Ascending aorta (tissue), 2 donors: ENCODE results near the gene C10orf67. TPM values are rescaled to one million over a fixed set of nuclear protein-coding genes. Genes with fewer than 3 reads are reported as not detected.

Experiments
- DNase-seq, 2 donors: peaks; one replicate each; pipeline ENCODE4 v3.0.0-alpha.2; 2019; ENCODE audit warnings: low spot score in 2 of 2
- H3K27ac ChIP-seq, 2 donors: fragments of 200-600 bp; sonication (generic); one replicate each; pipeline ENCODE4 v1.5.1; 2016 to 2017; ENCODE audit warnings: mild to moderate bottlenecking in 1 of 2
- H3K27me3 ChIP-seq: fragments of 200-600 bp; sonication (generic); one replicate; pipeline ENCODE4 v1.5.1; 2017
- H3K36me3 ChIP-seq, 2 donors: fragments of 200-600 bp; sonication (generic); one replicate each; pipeline ENCODE4 v1.5.1; 2016
- H3K4me1 ChIP-seq, 2 donors: fragments of 200-600 bp; sonication (generic); one replicate each; pipeline ENCODE4 v1.5.1; 2016 to 2017; ENCODE audit warnings: mild to moderate bottlenecking in 1 of 2
- H3K4me3 ChIP-seq, 2 donors: fragments of 200-600 bp; sonication (generic); one replicate each; pipeline ENCODE4 v1.5.1; 2016 to 2017; ENCODE audit warnings: mild to moderate bottlenecking in 1 of 2
- H3K9me3 ChIP-seq, 2 donors: fragments of 200-600 bp; sonication (generic); one replicate each; pipeline ENCODE4 v1.5.1; 2016
- intact Hi-C: fragments of 100-400 bp; cut with DNase I; formaldehyde crosslinking; loops from one replicate; pipeline ENCODE4 v1.15.1; 2023
- total RNA-seq: library from RNA; depleted of rRNA; stranded (reverse); fragments of >200 nt; gene quantifications from one replicate; pipeline ENCODE4 v1.1.0, GENCODE V29; 2016
- TF ChIP-seq, protein P1 (sequence below), 3 experiments: fragments of 200-600 bp in 2 of 3; fragments of 450-650 bp in 1 of 3; sonication (generic) in 2 of 3; IDR thresholded peaks; one replicate each; pipeline ENCODE4 v1.5.1; 2016 to 2019; ENCODE audit warnings: antibody characterized with exemption in 3 of 3, mild to moderate bottlenecking in 1 of 3, moderate library complexity in 1 of 3

C10orf67 gene
- total RNA-seq, 1 donor from 2014 or later: not detected

DNA sequence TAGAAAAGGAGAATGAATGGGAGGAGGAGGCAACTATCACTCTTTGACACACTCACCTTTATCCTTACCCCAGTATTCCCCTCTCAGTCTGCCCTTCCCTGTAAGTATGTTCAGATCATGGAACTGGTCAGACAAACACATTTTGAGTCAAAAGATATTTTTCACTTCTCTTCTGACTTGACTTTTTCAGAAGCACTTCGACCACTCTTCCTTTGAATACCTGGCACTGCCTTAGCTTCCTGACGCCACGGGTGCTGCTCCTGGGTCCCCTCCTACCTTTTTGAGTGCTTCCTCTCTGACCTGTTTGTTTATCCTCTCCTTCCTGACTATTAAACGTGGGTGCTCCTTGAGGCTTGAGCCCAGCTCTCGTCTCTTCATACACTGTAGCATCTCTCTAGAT, 19.8 kb upstream of the C10orf67 start:
- intact Hi-C loops: no loop called here
- TF ChIP-seq, protein P1, sequence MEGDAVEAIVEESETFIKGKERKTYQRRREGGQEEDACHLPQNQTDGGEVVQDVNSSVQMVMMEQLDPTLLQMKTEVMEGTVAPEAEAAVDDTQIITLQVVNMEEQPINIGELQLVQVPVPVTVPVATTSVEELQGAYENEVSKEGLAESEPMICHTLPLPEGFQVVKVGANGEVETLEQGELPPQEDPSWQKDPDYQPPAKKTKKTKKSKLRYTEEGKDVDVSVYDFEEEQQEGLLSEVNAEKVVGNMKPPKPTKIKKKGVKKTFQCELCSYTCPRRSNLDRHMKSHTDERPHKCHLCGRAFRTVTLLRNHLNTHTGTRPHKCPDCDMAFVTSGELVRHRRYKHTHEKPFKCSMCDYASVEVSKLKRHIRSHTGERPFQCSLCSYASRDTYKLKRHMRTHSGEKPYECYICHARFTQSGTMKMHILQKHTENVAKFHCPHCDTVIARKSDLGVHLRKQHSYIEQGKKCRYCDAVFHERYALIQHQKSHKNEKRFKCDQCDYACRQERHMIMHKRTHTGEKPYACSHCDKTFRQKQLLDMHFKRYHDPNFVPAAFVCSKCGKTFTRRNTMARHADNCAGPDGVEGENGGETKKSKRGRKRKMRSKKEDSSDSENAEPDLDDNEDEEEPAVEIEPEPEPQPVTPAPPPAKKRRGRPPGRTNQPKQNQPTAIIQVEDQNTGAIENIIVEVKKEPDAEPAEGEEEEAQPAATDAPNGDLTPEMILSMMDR (IDR thresholded peaks at IDR 0.05): no peak
- H3K4me3 ChIP-seq: no peak overlapping the region
- DNase-seq: no peak
- H3K36me3 ChIP-seq: no peaks in the 10 kb centered on the region
- no peaks in the 10 kb centered on the region for H3K4me1 ChIP-seq
- H3K27me3 ChIP-seq: no peaks in the 10 kb centered on the region
- no peak overlapping the region for H3K27ac ChIP-seq
- no peaks in the 10 kb centered on the region for H3K9me3 ChIP-seq

DNA sequence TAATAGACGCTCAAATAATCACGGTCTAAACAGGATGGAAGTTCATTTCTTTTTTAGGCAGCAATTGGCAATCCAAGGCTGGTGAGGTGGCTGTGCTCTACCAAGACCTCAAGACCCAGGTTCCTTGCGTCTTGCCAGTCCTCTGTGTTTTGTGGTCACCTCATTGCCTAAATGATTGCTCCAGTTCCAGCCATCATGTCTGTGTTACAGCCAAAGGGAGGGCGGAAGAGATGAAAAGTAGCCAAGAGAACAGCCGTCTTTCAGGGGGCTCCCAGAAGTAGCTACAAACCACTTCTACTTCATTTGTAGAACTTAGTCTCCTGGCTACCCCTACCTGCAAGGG, 19.2 kb upstream of the C10orf67 start:
- TF ChIP-seq, protein P1 (IDR thresholded peaks at IDR 0.05): no peak
- intact Hi-C loops: no loop called here

DNA sequence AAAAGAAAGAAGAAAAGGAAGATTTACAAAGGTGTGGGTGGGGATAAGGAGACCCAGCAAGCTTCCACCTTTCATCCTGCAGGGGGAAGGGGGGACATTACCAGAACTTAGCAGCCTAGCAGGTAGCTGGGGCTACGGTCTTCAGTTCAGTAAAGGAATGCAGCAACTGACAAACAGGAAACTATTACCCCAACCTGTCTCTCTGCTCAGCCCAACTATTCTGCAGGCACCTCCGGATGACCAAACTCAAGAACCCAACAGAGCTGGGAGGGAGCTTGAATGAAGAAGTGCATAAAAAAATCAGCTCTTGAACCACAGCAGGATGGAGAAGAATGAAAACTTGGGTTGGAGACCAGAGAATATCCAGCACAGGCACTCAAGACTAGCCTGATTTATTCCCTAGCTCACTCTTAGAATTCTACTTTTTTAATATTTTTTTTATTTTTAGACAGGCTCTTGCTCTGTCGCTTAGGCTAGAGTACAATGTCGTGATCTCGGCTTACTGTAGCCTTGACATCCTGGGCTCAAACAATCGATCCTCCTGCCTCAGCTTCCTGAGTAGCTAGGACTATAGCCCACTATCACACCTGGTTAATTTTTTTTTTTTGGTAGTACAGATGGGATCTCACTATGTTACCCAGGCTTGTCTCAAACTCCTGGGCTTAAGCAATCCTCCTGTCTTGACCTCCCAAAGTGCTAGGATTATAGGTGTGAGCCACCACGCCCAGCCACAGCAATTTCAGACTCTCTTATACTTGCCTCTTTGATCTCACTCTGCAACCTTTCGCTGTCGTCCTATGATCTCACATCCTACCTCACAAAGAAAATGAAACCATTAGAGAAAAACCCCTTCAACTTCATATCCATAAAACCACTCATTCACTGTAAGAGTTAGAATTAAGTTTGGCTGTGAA, 18.5 kb upstream of the C10orf67 start:
- no peaks in the 10 kb centered on the region for H3K9me3 ChIP-seq
- no peaks in the 10 kb centered on the region for H3K27me3 ChIP-seq
- no peaks in the 10 kb centered on the region for H3K4me1 ChIP-seq
- H3K36me3 ChIP-seq: no peaks in the 10 kb centered on the region
- DNase-seq: no peak
- TF ChIP-seq, protein P1 (IDR thresholded peaks at IDR 0.05): no peak
- no peak overlapping the region for H3K27ac ChIP-seq
- no peak overlapping the region for H3K4me3 ChIP-seq
- intact Hi-C loops: no loop called here

More for the DNA sequence above, 19.2 kb upstream of the C10orf67 start:
- Histone ChIP-seq H3K4me1 (no peaks in the 10 kb centered on the region), H3K27ac (no peak overlapping the region), H3K4me3 (no peak overlapping the region), H3K27me3 (no peaks in the 10 kb centered on the region), H3K36me3 (no peaks in the 10 kb centered on the region), H3K9me3 (no peaks in the 10 kb centered on the region)
- DNase-seq: no peak

DNA sequence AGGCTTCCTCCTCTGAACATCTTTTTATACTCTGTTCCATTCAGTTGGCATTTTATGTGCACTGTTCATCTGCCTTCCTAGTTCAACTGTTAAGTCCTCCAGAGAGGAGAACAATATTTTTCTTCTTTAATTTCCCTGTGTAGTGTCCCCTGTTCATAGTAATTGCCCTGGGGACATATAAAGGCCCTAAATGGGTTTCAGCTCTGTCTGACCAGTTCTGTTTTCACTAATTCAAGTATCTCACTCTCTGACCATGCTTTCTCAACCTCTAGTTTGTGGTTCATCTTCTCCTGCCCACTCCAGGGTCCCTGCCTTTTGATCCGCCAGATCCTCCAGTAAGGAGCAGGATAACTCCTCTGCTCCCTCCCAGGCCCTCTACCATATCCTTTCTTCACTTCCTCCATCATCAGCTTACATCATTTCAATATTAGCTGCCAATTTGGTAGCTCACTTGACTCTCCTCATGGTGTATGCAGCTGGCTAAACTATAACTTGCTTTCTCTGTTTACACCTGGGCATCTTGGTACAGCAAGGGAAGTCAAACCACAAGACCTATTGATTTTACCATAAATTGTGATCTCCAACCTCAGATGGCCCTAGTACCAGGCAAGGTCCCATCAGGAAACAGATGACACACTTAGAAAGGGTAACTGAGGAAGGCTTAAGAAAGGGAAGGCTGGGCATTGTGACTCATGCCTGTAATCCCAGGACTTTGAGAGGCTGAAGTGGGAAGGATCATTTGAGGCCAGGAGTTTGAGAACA, 17.7 kb upstream of the C10orf67 start:
- Histone ChIP-seq H3K27ac (no peak overlapping the region), H3K27me3 (no peaks in the 10 kb centered on the region), H3K9me3 (no peaks in the 10 kb centered on the region), H3K4me3 (no peak overlapping the region), H3K4me1 (no peaks in the 10 kb centered on the region), H3K36me3 (no peaks in the 10 kb centered on the region)
- DNase-seq: no peak
- intact Hi-C loops: no loop called here
- TF ChIP-seq, protein P1 (IDR thresholded peaks at IDR 0.05): no peak

DNA sequence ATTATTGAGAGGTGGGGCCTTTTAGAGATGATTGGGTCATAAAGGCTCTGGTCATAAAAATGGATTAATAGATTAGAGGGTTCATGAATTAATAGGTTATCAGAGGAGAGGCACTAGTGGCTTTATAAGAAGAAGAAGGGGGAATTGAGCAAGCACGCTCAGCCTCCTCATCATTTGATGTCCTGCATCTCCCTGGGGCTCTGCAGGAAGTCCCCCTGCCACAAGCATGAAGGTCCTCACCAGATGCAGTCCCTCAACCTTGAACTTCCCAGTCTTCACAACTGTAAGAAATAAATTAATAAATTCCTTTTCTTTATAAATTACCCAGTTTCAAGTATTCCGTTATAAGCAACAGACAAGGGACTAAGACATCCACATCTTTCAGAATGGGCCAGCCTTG, 17.1 kb upstream of the C10orf67 start:
- Histone ChIP-seq H3K4me3 (no peak overlapping the region), H3K27ac (no peak overlapping the region), H3K36me3 (no peaks in the 10 kb centered on the region), H3K9me3 (no peaks in the 10 kb centered on the region), H3K4me1 (no peaks in the 10 kb centered on the region), H3K27me3 (no peaks in the 10 kb centered on the region)
- DNase-seq: no peak
- TF ChIP-seq, protein P1 (IDR thresholded peaks at IDR 0.05): no peak
- intact Hi-C loops: no loop called here
